Astrocyte of the cerebellum (primary cell): Measurements from ENCODE around the gene A4GNT.
"Not testable (repeated sequence)": the region's sequence is repeated elsewhere in the genome, so short reads cannot be mapped to it uniquely, and the experiment has no call there.

Source experiments
- DNase-seq: peaks from one replicate; pipeline ENCODE4 v3.0.0-alpha.2; 2011; ENCODE audit warnings: low read depth
- H3K4me3 ChIP-seq: 2 replicates; pipeline ENCODE4 v1.5.1; 2011; ENCODE audit warnings: mild to moderate bottlenecking, low read depth, low read length, moderate library complexity
- CTCF ChIP-seq: IDR thresholded peaks from 2 replicates; pipeline ENCODE4 v1.5.1; 2012; ENCODE audit warnings: low read length, low read depth, moderate library complexity, mild to moderate bottlenecking; ENCODE audit errors: missing control alignments
- in situ Hi-C: cut with HindIII; loops from 2 replicates; pipeline ENCODE4 v1.10.0; 2017; ENCODE audit warnings: low sequenced_read_pairs

Gene A4GNT

GRCh38 chr3:138112362-138112761, 19.8 kb downstream of the A4GNT start:
- TF ChIP-seq CTCF = no peak
- DNase-seq = no peak
- no peak overlapping the region for H3K4me3 ChIP-seq
- in situ Hi-C loops = no loop called here

- DNase-seq = no peak
- in situ Hi-C loops = no loop called here
- no peak for TF ChIP-seq CTCF
- no peak overlapping the region for H3K4me3 ChIP-seq
These were observed 26.6 kb downstream of the A4GNT start for GRCh38 chr3:138105598-138105997.

- no peak for TF ChIP-seq CTCF
- in situ Hi-C loops = no loop called here
- H3K4me3 ChIP-seq = no peak overlapping the region
- no peak for DNase-seq
These were observed 28.7 kb downstream of the A4GNT start for GRCh38 chr3:138103466-138103865.

GRCh38 chr3:138101351-138101940, 30.7 kb downstream of the A4GNT start:
- DNase-seq, in situ Hi-C loops, H3K4me3 ChIP-seq: not testable (repeated sequence)
- TF ChIP-seq CTCF = peak; percentile 26

- no peak overlapping the region for H3K4me3 ChIP-seq
- in situ Hi-C loops = no loop called here
- DNase-seq = no peak
- TF ChIP-seq CTCF = no peak
These were observed 32.8 kb downstream of the A4GNT start for GRCh38 chr3:138099417-138099816.

GRCh38 chr3:138097192-138098172, 34.7 kb downstream of the A4GNT start:
- DNase-seq = no peak
- peak; percentile 61 for TF ChIP-seq CTCF
- in situ Hi-C loops = no loop called here
- H3K4me3 ChIP-seq = no peak overlapping the region
